Stimulated activated CD4-positive, alpha-beta T cell treated with anti-CD3 and anti-CD28 coated beads, Interleukin-4, amount 100 ng/mL, for 1 hour (primary cell): ENCODE data around the gene TIMP1.

ENCODE experiments used
- DNase-seq: peaks from one replicate; pipeline ENCODE4 v3.0.0-alpha.2; 2020

TIMP1 gene

DNA sequence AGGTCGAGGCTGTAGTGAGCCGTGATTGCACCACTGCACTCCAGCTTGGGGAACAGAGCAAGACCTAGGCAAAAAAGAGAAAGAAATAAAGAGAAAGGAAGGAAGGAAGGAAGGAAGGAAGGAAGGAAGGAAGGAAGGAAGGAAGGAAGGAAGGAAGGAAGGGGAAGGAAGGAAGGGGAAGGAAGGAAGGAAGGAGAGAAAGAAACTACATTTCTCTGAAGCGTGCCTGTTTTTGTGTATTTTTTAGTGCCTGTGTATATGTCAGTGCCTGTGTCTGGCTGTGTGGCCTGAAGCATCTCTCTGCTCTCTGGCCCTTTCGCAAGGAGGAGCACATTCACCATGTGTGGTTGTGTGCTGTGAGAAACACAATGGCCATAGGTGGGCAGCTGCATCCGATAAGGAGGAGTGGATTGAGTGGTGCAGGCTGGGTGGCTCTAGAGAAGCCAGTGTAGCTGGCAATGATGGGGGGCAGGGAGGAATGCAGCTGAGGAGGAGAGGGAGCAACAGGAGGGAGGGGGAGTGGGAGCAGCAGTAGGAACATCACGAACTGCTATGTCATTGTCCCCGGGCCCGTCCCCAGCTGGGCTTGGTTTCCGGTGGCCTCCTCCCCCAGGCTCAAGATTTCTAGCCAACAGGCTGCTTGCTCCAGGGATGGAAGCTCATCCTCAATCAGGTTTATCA is 26.0 kb downstream of the TIMP1 start:
- DNase-seq, result no peak

DNA sequence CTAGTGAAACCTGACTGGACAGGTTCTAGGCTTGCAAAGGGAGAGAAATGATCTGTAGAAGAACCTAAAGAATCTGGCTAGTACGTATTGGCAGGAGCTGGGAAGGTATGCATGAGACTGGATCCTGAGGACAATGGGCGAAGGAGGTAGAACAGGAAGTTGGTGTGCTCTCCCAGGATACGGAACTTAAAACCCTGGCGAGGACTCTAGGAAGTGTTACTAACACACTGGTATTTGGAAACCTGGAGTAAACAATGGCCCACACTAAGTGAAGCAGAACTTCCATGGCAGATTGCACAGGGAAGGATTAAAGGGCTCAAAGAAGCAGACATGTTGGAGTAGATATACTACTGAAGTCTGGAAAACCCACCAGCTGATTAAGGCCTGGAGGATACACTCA is 28.3 kb downstream of the TIMP1 start:
- no peak for DNase-seq

DNA sequence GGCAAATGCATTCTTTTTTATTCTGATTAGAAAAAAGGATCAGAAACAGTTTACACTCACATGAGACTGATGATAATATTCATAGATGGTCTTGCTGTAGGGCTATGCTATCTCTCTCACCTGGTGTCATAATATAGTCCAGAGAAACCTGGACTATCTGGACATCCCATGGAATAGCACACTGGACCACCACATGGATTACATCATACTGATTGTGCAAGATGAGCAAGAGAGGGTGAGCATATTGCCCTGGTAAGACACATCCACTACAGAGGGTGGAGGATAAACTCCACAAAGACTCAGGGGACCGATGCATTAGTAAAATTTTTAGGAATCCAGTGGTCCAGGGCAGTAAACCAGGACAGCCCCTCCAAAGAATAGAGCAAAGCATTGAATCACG is 29.3 kb downstream of the TIMP1 start:
- no peak for DNase-seq

DNA sequence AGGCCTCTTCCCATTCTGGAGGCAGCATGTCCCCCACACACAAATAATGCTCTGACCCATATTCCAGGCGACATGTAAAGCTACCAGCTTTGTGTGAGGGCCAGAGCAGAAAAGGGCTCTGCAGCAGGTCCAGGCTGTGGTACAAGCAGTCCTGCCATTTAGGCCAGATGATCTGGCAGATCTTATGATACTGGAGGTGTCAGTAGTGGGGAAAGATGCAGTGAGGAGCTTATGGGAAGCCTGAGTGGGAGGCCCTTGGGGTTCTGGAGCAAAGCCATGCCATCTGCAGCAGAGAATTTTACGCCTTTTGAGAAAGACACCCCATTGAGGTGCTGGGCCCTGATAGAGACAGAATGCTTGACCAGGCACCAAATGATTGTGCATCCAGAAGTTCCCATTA is 29.7 kb downstream of the TIMP1 start:
- no peak for DNase-seq

DNA sequence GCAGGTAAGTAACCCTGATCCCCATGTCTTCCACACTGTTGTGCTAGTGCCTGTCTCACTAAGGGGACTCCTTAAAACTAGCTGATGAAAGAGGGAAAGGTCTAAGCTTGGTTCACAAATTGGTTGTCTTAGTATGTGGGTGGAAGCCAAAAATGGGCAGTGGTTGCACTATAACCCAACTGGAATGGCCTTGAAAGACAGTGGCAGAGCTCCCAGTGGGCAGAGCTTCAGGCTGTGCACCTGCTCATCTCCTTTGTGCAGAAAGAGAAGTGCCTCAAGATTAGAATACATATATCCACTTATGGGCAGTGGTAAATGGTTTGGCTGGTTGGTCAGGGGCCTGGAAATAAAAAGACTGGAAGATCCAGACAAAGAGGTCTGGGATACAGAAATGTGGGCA is 30.2 kb downstream of the TIMP1 start:
- DNase-seq, result no peak

DNA sequence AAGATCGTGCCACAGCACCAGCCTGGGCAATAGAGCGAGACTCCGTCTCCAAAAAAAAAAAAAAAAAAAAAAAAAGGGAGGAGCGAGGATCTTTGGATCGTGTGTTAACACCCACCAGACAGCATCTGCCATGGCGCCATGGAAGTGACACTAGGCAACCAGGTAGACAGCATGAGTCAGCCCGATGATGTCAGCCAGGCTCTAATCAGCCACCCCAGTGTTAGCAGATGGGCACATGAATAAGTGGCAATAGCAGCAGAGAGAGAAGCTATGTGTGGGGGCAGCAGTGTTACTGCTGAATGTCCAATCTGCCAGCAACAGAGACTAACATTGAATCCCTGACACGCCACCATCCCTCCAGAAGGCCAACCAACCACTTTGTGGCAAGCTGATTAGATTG is 30.8 kb downstream of the TIMP1 start:
- no peak for DNase-seq

DNA sequence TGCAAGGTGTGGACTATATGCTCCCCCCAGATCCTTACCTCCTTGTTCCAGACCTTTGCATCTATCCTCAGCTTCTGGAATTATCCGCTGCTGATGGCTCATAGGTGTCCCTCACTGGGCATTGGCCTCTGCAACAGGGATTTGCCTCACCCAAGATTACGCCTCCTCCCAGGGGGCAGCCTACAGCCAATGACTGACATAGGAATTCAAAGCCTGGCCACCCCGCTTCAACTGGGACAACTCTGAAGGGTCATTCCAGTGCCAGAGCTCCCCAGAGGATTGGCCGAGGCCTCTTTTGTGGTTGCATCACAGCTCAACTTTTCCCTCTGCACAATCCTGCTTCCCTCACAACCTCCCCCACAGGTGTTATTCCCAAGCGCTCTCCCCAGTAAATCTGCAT is 32.4 kb downstream of the TIMP1 start:
- DNase-seq, result no peak

DNA sequence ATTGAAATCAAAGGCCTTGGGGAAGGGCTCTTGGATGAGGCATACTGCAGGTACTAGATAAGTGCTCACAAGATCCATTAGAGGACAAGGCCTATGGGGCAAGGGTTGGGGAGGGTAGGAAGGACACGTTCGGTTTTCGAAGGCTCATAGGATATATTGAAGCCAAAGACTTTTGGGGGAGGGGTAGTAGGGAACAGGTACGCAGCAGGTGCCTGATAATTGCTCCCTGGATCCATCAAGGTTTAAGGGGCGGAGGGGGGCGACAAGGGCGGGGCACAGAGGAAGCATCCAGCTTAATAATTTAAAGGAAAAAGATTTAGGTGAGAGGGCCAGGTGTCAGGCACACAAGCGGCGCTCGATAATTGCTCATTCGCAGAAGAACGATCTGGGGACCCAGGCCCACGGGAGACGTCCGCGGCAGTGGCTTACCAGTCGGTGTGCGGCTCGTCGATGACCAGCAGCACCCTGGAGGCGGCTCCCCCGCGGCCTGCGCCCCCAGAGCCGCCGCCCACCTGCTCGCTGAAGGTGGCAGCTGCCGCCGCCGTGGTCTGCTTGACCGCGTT is 36.8 kb downstream of the TIMP1 start:
- DNase-seq, result no peak

DNA sequence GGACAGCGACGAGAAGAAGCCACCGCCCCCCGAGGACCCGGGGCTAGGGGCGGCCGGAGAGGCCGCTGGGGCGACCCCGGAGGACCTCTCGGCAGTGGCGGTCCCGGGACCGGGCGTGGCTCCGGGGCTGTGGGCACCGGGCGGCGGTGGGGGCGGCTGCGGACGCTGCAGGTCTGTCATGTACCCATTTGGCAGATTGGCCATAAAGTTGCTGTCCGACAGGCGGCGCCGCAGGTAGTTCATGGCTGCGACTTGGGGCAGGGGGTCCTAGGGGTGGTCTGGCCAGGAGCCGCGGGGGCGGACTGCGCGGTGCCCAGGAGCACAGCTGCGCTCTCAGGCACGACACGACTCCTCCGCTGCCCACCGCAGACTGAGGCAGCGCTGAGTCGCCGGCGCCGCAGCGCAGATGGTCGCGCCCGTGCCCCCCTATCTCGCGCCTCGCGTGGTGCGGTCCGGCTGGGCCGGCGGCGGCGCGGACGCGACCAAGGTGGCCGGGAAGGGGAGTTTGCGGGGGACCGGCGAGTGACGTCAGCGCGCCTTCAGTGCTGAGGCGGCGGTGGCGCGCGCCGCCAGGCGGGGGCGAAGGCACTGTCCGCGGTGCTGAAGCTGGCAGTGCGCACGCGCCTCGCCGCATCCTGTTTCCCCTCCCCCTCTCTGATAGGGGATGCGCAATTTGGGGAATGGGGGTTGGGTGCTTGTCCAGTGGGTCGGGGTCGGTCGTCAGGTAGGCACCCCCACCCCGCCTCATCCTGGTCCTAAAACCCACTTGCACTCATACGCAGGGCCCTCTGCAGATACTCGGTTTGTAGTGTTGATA is 37.5 kb downstream of the TIMP1 start, which contains the start of gene SYN1:
SYN1 (minus strand) TSS at position 372 of the 817 bp plus-strand sequence; CDS start at position 243, 129 bp downstream.
- DNase-seq, result peak; percentile 79

DNA sequence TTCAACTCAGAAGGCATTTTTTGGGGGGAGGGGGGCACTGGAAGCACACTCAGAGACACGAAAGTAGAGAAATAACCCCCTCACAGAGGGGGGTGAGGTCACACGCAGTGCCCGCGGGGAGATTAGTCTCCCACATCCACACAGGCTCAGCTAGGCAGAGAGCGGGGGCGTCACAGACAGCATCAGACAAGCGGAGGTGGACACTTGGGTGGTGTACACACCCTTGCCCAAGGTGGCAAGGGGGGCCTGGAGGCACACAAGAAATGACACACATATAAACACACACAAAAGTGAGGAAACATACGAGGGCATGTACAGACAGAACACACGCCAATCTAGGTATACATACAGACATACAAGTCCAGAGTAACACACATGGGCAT is 38.1 kb downstream of the TIMP1 start:
- no peak for DNase-seq

DNA sequence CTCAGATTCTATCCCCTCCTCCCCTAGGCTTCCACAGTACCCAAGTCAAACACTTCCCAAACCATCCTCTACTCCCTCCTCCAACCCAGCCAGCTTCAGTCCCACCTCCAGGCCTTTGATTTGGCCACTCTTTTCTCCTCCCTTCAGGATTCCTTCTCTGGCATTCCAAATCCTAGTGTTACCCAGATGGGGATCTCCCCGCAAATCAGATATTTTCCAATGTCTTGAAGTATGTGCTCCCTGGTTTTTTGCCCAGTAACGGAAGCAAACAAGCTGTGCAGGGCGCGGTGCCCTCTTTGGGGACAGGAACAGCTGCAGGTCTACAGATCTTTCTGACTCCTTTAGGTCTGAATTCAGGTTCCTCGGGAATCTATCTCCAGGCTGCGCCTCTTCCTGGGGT is 39.6 kb downstream of the TIMP1 start:
- no peak for DNase-seq

DNA sequence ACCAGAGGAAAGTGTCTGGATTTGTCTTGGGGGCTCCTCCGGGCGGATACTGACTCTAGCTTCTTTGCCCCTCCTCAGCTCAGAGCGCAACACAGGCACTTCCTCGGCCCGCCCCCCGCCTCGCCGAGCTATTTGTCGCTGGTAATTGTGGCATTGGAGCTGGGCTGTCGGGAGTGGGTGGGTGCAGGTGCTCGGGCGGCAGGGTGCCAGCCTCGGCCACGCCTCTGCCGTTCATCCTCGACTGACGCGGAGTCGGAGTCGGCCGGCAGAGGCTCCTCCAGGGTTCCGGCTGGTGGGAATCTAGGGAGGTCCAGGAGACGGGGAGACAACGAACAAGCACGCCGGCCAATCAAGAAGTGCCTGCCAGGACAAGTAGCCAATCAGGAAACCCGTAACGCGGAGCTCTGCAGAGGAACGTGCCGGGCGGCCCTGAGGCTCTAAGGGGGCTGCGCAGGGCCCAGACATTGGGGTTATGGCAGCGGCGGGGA is 41.3 kb downstream of the TIMP1 start:
- peak; percentile 48 for DNase-seq

DNA sequence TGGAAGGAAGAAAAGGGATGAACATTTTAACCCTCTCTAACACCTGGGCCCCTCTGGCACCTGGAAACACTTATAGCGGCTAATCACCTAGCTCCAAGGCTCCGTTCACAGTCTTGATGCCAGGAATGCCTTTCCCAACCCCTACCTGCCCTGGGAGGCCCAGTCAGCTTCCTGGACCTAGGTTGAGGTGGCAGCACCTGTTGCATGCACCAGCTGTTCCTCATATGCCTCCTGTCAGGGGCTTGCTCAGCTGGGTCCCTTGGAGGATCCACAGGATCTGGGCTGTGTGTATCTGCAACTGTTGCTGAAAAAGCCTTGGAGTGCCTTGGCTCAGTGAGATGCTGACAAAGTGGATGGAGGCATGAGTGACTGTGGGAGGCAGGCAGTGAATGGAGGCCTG is 43.1 kb downstream of the TIMP1 start:
- no peak for DNase-seq

DNA sequence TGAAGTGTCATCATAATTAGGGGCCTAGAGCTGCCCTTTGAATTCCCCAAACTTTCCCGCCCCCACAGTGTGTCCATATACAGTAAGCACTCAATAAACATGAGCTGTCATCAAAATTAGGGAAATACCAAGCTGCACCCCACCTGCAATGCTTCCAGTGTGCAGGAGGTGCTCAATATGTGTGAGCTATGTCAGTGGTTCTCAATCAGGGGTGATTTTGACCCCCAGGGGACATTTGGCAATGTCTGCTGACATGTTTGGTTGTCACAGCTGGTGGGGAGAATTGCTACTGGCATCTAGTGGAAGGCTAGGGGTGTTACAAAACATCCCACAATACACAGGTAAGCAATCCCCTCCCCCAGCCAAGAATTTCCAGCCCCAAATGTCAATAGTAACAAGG is 46.7 kb downstream of the TIMP1 start:
- DNase-seq, result no peak

DNA sequence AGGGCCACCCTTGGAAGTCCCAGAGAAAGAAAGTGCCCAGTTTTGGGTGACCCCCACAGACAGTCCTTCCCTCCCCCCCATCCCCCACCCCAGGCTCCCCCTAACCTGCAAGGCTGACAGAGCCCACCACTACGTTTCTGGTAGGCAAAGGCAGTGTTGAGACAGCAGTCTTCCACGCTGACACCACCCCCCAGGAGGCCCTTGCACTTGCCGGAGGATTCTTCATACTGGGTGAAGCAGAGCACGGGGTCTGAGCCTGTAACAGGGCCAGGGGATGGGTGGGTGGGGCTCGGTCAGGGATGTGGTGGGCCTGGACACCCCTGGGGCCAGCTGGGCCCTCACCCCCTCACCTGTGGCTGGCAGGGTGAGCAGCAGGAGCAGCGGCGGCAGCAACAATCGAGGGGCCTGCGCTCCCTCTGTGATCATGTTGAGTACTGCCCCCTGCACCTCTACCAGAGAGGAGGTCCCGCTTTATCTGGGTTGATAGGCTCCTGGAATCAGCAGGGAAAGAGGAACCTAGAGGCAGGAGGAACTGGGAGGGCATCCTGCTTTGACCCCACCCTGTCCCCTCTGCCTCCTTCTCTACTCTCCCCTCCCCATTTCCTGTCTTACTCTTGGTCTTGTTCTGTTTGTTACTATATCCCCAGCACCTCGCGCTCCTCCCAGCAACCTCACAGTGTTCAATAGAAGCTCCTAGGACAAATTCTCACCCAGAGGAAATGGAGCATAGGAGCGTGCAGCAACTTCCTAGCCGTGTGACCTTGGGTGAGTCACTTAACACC is 47.4 kb downstream of the TIMP1 start, which contains the start of gene CFP:
CFP (minus strand) TSS at position 512 of the 782 bp plus-strand sequence; CDS start at position 426, 86 bp downstream.
- no peak for DNase-seq

DNA sequence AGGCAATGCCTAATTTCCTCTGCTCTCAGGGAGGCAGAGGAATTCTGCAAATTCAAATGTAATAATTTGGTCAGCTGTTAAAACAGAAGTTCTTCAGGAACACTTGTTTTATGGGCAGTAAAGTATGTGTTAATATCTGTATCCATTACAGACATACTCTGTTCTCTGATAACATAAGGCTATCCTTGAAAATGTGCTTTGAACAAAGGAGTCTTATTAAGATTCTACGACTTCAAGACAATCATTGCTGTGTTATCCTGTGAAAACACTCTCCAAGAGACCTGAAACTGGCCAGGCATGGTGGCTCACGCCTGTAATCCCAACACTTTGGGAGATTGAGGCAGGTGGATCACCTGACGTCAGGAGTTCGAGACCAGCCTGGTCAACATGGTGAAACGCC is 49.4 kb downstream of the TIMP1 start:
- no peak for DNase-seq

DNA sequence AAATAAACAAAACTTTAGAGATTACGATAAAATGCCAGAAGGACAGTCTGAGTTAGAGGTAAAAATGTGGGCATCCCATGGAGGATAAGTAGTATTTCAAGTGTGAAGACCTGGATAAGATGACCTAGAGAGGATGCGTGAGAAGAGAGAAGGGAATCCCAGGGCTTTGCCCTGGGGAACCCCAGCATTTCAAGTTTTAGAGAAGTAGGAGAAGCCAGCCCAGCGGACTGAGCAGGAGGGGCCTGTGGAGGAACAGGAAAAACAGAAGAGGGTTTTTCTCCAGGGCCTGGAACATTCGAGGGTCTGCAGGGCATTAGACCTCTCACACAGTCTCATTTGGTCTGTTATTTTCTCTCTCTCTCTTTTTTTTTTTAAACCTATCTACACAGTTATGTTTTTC is 50.4 kb downstream of the TIMP1 start:
- DNase-seq, result no peak

DNA sequence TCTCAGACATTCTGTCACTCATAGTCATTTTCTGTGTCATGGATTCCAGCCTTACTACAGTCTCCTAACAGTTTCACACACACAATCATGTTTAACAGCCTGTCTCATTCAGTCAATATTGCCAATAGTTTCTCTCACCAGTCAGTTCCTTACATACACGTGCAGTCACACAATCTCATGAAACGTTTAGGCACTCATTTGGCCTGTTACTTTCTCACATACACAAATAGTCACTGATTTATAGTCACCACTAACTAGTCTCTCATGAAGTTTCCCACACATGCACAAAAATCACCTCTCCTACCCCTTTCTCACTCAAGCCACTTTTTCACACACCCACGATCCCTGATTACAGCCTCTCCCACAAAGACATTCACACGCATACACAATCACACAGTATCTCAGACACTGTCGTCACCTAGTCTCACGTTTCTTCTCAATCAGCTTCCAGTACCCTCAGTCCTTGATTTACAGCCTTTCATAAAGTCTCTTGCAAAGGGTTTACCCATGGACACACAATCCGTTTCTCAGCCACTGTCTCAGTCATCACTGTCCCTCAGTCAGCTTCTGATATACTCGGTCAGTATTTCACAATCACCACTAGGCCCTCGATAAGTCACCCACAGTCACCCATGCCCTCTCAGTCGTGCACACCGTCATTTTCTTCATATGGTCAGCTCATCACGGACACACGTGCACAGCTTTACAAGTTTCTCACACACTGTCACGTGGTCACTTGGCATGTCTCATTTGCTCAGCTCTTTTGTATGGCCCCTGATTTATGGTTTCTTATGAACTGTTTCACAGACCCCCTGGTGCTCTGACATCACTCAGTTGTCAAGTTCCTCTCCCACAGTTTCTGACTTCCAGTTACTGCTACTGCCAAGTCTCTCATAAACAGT is 51.7 kb downstream of the TIMP1 start:
- no peak for DNase-seq

DNA sequence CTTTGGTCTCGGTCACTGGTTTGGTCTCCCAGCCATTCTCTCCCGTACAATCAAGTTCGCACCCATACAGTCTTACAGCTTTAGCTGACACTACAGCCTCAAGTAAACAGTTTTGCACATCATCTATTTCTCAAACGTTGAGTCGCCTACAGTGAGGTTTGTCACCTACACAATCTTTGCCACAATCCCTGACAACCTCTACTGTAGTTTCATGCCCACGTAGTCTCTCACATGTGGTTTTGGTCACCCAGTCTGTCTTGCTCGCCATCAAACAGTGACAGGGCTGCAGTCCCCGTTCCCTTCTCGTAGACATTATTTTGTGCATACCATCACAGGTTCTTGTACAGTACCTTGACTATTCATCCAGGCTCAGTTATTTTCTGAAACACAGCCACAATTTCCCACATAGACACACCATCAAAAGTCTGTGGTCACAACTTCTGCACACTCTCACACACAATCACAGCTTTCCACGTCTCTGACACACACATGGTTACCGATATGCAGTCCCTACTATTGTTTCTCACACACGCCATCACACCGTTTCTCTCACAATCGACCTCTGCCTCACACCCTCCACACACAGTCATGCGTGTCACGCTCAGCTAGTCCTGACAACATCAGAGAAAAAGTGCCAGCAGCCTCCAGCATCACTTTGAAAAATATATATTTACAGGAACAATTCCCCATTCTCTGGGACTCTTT is 52.8 kb downstream of the TIMP1 start:
- no peak for DNase-seq
